GM15510 (cell line): ENCODE measurements around the gene CDCA4.

Source experiments
- POLR2A ChIP-seq: IDR thresholded peaks from 3 replicates; pipeline ENCODE4 v1.6.1; 2011; ENCODE audit warnings: borderline replicate concordance; ENCODE audit not compliant: insufficient read length; ENCODE audit errors: extremely low read depth

Gene CDCA4

DNA sequence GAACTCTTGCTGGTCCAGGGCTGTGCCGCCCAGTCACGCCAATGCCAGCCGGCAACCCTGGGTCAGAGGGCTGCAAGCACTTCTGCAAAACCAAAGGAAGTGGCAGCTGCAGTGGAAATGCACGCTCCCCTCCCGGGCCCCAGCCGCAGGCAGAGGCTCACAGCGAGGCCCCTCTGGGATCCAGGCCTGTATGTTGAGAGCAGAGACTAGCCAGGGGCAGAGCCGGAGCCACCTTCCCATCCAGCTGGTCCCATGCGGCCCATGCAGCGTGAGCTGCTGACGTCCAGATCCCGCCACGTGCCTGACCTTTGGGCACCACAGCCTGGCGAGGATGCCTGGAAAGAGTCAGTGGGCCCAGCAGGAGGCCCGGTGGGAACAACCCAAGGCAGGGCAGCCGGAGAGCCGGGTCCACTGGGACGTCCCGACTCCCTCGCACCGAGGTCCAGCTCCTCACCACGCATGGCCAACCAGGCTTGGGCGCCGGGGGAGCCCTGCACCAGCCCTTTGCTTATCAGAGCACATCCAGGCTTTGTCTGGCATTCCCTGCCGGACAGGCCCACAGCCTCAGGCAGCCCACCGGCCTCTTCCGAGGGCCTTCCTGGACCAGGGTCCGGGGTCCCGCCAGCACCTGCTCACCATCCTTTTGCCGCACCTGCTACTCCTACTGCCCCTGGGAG lies 40.0 kb upstream of the CDCA4 start:
- no peak for TF ChIP-seq POLR2A

DNA sequence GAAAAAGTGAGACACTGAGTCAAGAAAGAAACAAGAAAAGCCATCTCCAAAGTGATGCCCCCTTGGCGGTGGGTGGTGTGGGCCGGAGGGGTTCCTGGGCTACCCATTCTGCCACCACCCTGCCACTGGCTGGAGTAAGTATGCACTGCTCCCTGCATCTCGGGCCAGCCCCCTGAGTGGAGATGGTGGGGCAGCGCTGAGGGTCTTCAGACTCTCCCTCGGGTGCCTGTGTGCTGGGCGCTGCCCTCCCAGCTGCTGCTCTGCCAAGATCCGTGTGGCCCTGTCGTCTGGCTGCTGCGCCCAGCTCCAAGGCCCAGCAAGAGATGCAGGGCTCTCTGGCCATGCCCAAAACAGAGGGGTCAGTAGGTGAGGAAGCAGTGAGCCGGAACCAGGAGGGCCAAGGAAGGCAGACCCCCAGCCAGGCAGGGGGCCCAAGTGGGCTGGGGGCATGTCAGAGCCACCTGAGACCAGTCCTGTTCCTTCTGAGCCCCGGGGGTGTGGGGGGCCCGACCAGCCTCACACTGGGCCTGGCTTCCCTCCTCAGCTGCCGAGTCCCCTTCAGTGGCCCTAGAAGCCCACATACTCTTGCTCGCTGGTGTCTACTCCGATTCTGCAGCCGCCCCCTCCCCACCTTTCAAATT lies 39.2 kb upstream of the CDCA4 start:
- TF ChIP-seq POLR2A, result peak; percentile 10

DNA sequence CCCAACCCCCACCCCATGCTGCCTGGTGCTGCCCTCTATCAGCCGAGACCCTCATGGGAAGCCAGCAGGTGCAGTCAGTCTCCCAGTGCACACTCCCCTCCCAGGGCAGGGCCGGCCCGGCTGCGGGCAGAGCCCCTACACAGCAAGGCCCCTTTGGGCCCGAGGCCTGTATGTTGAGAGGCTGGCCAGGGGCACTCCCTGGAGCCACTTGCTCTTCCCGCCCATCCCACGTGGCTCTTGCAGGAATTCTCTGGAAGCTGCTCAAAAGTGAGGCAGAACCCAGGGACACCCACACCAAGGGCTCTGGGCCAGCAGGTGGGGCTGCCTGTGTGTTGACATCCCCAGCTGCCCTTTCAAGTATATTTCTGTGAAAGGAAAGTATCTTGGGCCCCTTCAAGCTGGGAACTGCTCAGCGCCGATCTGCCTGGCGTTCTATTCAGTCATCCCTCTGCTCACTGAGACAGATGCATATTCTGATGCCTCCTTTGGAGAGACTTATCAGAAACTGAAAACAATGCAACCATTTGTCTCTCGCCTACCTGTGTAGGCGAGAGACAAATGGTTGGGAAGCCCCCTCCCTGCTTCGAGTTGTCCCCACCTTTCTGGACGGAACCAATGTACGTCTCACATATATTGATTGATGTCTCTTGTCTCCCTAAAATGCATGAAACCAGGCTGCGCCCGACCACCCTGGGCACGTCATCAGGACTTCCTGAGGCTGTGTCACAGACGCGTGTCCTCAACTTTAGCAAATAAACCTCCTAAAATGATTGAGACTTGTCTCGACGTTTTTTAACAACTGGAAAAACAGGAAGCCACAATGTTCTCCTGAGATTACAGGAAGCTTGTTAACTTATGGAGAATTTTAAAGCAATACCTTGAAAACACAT lies 38.4 kb upstream of the CDCA4 start:
- TF ChIP-seq POLR2A, result no peak

DNA sequence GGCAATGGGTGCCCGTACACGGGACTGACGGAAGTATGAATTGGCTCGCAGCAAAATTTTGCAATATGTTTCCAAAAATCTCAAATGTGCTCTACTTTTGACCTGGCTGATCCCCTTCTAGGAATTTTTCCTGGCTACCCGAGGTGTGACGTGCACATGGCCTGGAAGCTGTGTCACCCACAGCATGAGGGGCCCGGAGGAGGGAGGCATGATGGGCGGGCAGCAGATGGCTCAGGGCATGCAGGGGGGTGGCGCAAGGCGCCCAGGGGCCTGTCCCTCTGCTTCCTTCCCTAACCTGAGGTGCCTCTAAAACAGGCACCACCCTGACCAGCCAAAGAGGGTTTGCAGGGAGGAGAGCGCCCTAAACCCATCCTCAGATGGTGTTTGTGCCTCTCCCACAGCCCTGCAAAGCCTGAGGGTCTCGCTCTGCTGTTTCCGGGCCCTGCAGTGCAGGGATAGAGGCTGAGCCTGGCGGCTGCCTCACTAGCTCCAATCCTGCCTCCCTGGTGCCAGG lies 37.7 kb upstream of the CDCA4 start:
- TF ChIP-seq POLR2A, result no peak

DNA sequence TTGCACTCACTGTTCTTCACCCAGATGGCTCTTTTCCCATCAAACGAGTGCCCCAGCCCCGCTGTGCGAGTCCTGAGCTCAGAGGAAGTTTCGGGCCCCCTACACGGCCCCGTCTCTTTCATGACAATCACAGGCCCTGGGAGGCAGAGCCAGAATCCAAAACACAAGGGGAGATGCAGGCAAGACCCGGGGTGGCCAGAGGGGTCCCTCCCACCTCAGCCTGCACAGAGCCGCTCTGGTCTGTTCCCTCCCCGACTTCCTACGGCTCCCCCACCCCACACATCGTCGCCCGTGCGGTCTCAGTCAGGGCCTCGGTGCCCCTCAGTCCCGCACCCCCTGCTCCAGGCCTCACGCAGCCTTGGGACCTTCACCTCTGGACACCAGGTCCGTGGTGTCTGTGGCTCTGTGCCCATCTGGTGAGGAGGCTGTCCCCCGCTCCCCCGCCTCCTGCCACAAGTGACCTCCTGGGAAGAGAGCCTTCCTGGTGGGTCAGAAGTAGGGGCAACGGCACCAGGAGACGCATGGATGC lies 35.5 kb upstream of the CDCA4 start:
- no peak for TF ChIP-seq POLR2A

DNA sequence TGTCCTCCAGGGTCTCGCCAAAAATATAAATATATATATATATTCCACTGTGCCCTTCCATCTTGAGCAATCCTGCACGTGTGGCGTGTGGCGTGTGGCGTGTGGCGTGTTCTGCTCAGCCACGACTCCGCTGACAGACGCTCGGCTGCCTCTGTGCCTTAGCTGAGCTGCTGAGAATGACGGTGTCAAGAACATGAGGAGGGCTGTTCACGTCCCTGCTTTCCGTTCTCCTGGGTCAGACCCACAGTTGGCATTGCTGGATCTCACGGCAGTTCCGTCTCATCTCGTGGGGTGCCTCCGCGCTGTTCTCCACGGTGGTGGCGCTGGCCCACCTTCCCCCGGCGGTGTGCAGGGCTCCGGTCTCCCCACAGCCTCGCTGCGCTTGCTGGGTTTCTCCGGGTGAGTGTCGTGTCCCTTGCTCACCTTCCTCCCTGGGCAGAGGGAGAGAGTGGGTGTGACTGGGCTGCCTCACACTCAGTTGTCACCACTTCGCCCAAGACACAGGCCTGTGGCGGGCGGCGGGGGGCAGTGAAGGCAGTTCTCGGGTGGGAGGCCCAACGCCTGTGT lies 34.9 kb upstream of the CDCA4 start:
- TF ChIP-seq POLR2A, result no peak

DNA sequence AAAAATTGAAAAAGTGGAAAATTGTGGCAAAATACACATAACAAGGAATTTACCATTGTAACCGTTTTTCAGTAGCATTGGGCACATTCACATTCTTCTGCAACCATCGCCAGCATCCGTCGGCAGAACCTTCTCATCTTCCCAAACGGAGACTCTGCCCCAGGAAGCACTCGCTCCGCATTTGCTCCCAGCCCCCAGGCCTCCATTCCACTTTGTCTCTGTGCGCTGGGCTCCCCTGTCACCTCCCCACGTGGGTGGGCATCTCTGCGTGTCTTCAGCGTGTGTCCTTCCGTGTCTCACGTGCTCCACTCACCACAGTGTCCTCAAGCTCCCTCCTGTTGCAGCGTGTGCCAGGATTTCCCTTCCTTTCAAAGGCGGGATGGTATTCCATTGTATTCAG lies 34.5 kb upstream of the CDCA4 start:
- TF ChIP-seq POLR2A, result no peak

DNA sequence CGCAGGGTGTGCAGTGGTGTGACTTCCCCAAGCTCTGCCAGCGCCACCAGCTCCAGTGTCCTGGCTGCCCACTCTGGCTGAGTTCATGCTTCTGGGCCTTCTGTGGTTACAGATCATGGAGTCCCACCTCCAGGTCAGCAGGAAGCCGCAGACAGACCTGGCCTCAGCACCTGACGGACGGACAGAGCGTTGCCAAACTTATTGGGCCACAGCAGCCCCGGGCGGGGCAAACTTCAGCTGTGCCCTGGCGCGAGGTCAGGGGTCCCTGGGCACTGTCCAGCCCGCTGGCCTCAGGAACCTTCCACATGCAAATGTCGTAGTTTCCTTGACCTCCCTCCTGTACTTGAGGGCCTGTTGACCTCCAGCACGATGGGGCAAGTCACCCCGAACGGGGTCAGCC lies 33.1 kb upstream of the CDCA4 start:
- TF ChIP-seq POLR2A, result no peak

DNA sequence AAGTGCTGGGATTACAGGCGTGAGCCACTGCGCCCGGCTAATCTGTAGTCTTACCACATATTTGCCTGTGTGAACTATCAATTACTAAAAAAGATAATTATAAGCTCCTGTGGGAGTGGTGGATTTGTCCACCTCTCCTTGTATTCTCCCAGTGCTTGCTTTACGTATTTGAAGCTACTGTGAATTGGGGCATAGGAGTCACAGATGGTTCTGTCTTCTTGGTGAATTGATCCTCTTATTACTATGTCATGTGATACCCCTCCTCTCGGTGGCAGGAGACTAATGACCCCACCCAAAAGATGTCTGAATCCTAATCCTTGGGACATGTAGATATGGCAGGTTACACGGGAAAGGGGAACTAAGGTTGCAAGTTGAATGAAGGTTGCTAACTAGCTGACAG lies 32.5 kb upstream of the CDCA4 start:
- no peak for TF ChIP-seq POLR2A

DNA sequence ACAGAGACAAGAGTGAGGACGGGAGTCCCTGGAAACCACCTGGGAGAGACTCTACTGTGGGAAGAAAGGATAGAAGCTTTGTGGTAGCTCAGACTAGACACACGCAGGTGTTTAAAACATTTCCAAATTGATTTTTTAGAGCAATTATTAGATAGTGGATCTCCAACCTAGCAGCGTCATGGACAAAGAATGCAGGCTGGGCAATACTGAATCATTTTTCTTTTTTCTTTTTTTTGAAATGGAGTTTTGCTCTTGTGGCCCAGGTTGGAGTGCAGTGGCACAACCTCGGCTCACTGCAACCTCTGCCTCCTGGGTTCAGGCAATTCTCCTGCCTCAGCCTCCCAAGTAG lies 31.2 kb upstream of the CDCA4 start:
- no peak for TF ChIP-seq POLR2A

DNA sequence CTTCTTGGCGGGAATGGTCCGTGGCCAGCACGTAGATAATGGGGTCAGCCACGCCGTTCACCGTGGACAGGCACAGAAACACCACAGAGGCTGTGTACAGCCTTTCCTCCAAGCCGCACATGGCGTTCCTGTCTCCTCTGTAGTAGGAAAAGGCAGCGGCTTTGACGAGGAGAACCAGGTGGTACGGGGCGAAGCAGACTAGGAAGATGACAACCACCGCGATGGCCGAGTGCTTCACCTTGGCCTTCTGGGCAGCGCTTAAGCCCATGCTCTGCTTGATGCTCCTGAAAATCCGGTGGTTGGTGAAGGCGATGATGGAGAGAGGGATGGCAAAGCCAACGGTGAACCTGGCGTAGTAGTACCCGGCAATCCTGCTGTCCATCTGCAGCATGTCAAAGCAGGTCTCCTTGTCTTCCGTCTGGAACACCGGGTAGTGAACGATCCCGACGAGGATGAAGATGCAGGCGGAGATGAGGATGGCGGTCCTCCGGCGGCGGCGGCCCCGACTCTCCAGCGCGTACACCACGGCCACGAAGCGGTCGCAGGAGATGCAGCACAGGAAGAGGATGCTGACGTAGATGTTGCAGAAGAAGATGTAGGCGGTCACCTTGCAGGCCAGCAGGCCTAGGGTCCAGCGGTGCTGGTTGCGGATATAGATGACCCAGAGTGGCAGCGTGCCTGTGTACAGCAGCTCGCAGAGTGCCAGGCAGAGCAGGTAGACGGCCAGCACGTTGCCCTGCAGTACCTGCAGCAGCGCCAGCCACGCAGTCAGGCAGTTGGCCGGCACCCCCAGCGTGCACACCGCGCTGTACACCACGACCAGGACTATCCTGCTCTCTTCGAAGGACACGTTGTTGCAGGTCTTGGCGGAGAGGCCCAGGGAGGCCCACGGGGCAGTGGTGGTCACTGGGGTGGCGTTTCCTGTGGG lies 30.6 kb upstream of the CDCA4 start:
- peak; percentile 19 for TF ChIP-seq POLR2A

DNA sequence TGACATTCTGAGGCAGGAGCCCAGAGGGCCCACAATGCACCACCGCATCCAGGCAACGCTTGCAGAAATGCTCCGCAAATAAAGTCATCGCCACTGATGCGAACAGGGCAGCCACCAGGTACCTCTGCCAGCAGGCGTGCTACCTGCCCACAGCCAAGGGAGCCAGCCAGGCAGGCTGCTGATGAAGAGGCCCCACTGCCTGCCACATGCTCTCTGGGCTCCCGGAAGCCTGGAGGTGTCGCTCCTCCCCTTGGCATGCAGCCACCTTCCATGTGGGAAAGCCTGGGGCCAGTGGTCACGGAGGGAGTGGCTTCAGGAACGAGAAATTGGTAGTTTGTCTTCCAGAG lies 29.6 kb upstream of the CDCA4 start:
- TF ChIP-seq POLR2A, result no peak

DNA sequence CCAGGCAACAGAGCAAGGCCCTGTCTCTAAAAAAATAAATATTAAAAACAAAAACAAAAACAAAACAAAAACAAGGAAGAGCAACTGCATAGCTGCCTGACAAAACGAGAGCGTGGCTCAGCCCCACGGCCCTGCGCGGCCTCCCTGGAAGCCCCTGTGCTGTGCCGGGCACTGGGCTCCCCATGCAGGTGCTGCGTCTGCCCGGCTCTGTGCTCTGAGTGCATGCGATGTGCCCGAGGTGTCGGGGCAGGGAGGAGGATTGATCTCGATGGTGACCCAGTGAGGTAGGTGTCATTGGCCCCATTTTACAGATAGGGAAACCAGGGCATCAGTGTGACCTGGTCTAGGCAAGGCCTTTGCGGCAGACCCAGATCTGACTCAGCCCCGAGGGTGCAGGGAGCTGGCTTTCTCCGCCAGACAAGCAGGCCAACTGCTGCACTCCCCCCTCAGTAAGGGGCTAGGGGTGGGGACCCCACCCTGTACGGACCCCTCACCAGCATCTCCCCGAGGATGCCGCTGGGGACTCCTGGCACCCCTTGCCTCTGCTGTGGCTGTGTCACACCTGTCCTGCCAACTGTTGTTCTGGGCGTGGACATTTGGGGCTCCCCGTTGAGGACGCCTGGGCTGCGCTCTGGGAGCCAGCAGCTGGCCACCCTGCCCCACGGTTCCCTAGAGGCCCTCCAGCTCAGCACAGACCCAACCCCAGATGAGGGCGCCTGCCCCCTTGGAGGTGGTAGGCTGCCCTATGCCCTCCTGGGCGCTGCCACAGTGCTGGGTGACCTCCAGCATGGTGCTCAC lies 29.1 kb upstream of the CDCA4 start:
- TF ChIP-seq POLR2A, result no peak

DNA sequence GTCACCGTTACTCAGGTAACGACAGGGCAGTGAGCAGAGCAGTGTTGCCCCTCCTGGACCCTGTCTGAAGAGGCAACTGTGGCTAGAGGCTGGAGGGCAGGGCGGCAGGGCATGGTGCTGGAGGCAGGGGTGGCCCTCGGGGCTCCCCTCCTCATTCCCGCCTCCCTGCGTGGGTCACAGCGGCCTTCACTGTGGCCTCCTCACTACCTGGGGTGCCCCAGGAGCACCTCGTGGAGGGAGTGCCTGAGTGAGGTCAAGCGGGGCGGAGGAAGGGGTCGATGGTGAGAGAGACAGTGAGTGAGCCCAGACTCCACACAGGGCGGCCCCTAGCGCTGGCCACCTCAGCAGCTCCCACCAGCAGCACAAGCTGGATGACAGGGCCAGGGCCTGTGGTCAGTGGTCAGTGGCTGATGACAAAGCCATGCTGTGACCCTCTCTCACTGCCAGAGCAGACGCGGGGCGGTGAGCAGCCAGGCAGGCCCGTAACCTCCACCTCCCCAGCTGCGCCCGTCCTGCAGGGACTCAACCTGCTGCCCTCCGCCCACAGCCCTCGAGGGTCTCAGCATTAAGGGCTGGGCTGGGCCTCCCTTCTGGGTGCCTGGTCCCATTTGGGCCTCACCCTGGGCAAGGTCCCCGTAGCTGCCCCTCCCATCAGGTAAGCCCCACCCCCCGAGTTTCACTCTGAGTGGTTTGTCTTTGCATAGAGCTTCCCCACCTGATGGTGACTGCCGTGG lies 26.6 kb upstream of the CDCA4 start:
- no peak for TF ChIP-seq POLR2A
